ENCODE results near the gene MERTK.
"Not testable (repeated sequence)": the region's sequence is repeated elsewhere in the genome, so short reads cannot be mapped to it uniquely, and the experiment has no call there.

The MERTK gene

GRCh38 chr2:111897924-111898702, at the start of gene MERTK:
Gene MERTK (plus strand): TSS chr2:111898607. CDS start chr2:111898736, 129 bp downstream.
- Histone ChIP-seq H3K36me3 (ENCODE audit: control insufficient read depth in 5 of 5, insufficient read depth in 5 of 5, low read length in 5 of 5) (no peaks in the 10 kb centered on the region), H3K4me3 (ENCODE audit: low read depth in 1 of 5, low read length in 5 of 5) (peak within 1 kb of the TSS; percentile 70 to 80 (median 76)), H3K9ac (ENCODE audit: low read length in 5 of 5) (peak within 1 kb of the TSS; percentile 16 to 78 (median 75)), H3K27me3 (ENCODE audit: control insufficient read depth in 5 of 5, insufficient read depth in 4 of 5, low read length in 5 of 5) (peaks cover 0 to 5% (median 0%) of the 10 kb centered on the region in 5 donors), H3K27ac (ENCODE audit: low read depth, low read length) (peak within 1 kb of the TSS; percentile 37), H3K9me3 (ENCODE audit: control insufficient read depth in 5 of 5, low read length in 5 of 5) (no peaks in the 10 kb centered on the region), H3K4me1 (ENCODE audit: control insufficient read depth in 5 of 5, insufficient read depth in 5 of 5, low read length in 5 of 5) (peaks cover 3 to 35% (median 29%) of the 10 kb centered on the region in 5 donors)

GRCh38 chr2:111850646-111851045, 47.8 kb upstream of the MERTK start:
- H3K27ac ChIP-seq (ENCODE audit: low read depth, low read length); H3K4me3 ChIP-seq (ENCODE audit: low read depth in 1 of 5, low read length in 5 of 5); H3K9ac ChIP-seq (ENCODE audit: low read length in 5 of 5); H3K27me3 ChIP-seq (ENCODE audit: control insufficient read depth in 5 of 5, insufficient read depth in 4 of 5, low read length in 5 of 5); H3K4me1 ChIP-seq (ENCODE audit: control insufficient read depth in 5 of 5, insufficient read depth in 5 of 5, low read length in 5 of 5); H3K9me3 ChIP-seq (ENCODE audit: control insufficient read depth in 5 of 5, low read length in 5 of 5): not testable (repeated sequence)
- H3K36me3 ChIP-seq (ENCODE audit: control insufficient read depth in 5 of 5, insufficient read depth in 5 of 5, low read length in 5 of 5), result peaks cover 0 to 11% (median 3%) of the 10 kb centered on the region in 5 donors

DNA sequence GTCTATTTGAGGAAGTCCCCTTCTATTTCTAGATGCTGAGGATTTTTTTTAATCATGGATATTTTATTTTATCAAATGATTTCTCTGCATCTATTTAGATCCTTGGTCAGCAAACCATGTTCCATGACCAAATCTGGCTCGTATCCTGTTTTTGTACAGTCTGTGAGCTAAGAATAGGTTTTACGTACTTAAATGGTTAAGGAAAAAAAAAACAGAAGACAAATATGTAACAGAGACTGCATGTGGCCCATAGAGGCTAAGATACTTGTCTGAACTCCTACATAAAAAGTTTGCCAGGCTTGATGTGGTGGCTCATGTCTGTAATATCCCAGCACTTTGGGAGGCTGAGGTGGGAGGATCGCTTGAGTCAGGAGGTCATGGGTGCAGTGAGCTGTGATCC, 45.9 kb upstream of the MERTK start:
- not testable (repeated sequence) for H3K9me3 ChIP-seq (ENCODE audit: control insufficient read depth in 5 of 5, low read length in 5 of 5); H3K9ac ChIP-seq (ENCODE audit: low read length in 5 of 5); H3K4me3 ChIP-seq (ENCODE audit: low read depth in 1 of 5, low read length in 5 of 5); H3K4me1 ChIP-seq (ENCODE audit: control insufficient read depth in 5 of 5, insufficient read depth in 5 of 5, low read length in 5 of 5); H3K27ac ChIP-seq (ENCODE audit: low read depth, low read length); H3K27me3 ChIP-seq (ENCODE audit: control insufficient read depth in 5 of 5, insufficient read depth in 4 of 5, low read length in 5 of 5)
- H3K36me3 ChIP-seq (ENCODE audit: control insufficient read depth in 5 of 5, insufficient read depth in 5 of 5, low read length in 5 of 5), result peaks cover 0 to 13% (median 0%) of the 10 kb centered on the region in 5 donors

- peaks cover 0 to 15% (median 4%) of the 10 kb centered on the region in 5 donors for H3K36me3 ChIP-seq (ENCODE audit: control insufficient read depth in 5 of 5, insufficient read depth in 5 of 5, low read length in 5 of 5)
- H3K27me3 ChIP-seq (ENCODE audit: control insufficient read depth in 5 of 5, insufficient read depth in 4 of 5, low read length in 5 of 5); H3K4me3 ChIP-seq (ENCODE audit: low read depth in 1 of 5, low read length in 5 of 5); H3K4me1 ChIP-seq (ENCODE audit: control insufficient read depth in 5 of 5, insufficient read depth in 5 of 5, low read length in 5 of 5); H3K9me3 ChIP-seq (ENCODE audit: control insufficient read depth in 5 of 5, low read length in 5 of 5); H3K27ac ChIP-seq (ENCODE audit: low read depth, low read length); H3K9ac ChIP-seq (ENCODE audit: low read length in 5 of 5): not testable (repeated sequence)
Measured at GRCh38 chr2:111860005-111860404, 38.4 kb upstream of the MERTK start.

GRCh38 chr2:111865124-111865523, 33.3 kb upstream of the MERTK start:
- not testable (repeated sequence) for H3K4me3 ChIP-seq (ENCODE audit: low read depth in 1 of 5, low read length in 5 of 5); H3K9ac ChIP-seq (ENCODE audit: low read length in 5 of 5); H3K27ac ChIP-seq (ENCODE audit: low read depth, low read length); H3K27me3 ChIP-seq (ENCODE audit: control insufficient read depth in 5 of 5, insufficient read depth in 4 of 5, low read length in 5 of 5); H3K9me3 ChIP-seq (ENCODE audit: control insufficient read depth in 5 of 5, low read length in 5 of 5); H3K4me1 ChIP-seq (ENCODE audit: control insufficient read depth in 5 of 5, insufficient read depth in 5 of 5, low read length in 5 of 5)
- H3K36me3 ChIP-seq (ENCODE audit: control insufficient read depth in 5 of 5, insufficient read depth in 5 of 5, low read length in 5 of 5), result peaks cover 3 to 15% (median 9%) of the 10 kb centered on the region in 5 donors

GRCh38 chr2:111872806-111873205, 25.6 kb upstream of the MERTK start:
- peaks cover under 1 to 16% (median 10%) of the 10 kb centered on the region in 5 donors for H3K36me3 ChIP-seq (ENCODE audit: control insufficient read depth in 5 of 5, insufficient read depth in 5 of 5, low read length in 5 of 5)
- not testable (repeated sequence) for H3K4me3 ChIP-seq (ENCODE audit: low read depth in 1 of 5, low read length in 5 of 5); H3K9me3 ChIP-seq (ENCODE audit: control insufficient read depth in 5 of 5, low read length in 5 of 5); H3K4me1 ChIP-seq (ENCODE audit: control insufficient read depth in 5 of 5, insufficient read depth in 5 of 5, low read length in 5 of 5); H3K9ac ChIP-seq (ENCODE audit: low read length in 5 of 5); H3K27ac ChIP-seq (ENCODE audit: low read depth, low read length); H3K27me3 ChIP-seq (ENCODE audit: control insufficient read depth in 5 of 5, insufficient read depth in 4 of 5, low read length in 5 of 5)

- peaks cover 0 to 17% (median 14%) of the 10 kb centered on the region in 5 donors for H3K4me1 ChIP-seq (ENCODE audit: control insufficient read depth in 5 of 5, insufficient read depth in 5 of 5, low read length in 5 of 5)
- no peaks in the 10 kb centered on the region for H3K36me3 ChIP-seq (ENCODE audit: control insufficient read depth in 5 of 5, insufficient read depth in 5 of 5, low read length in 5 of 5)
- no peaks in the 10 kb centered on the region for H3K27me3 ChIP-seq (ENCODE audit: control insufficient read depth in 5 of 5, insufficient read depth in 4 of 5, low read length in 5 of 5)
- peak within 1 kb of the TSS; percentile 99 for H3K4me3 ChIP-seq (ENCODE audit: low read depth in 1 of 5, low read length in 5 of 5)
- no peaks in the 10 kb centered on the region for H3K9me3 ChIP-seq (ENCODE audit: control insufficient read depth in 5 of 5, low read length in 5 of 5)
- peak within 1 kb of the TSS; percentile 87 to 96 (median 89) for H3K9ac ChIP-seq (ENCODE audit: low read length in 5 of 5)
- peak within 1 kb of the TSS; percentile 75 for H3K27ac ChIP-seq (ENCODE audit: low read depth, low read length)
Measured at GRCh38 chr2:111883661-111884591, 14.5 kb upstream of the MERTK start, which contains the start of gene ANAPC1. Gene ANAPC1 (minus strand): TSS chr2:111884193. CDS start chr2:111880825, 3,368 bp downstream.

DNA sequence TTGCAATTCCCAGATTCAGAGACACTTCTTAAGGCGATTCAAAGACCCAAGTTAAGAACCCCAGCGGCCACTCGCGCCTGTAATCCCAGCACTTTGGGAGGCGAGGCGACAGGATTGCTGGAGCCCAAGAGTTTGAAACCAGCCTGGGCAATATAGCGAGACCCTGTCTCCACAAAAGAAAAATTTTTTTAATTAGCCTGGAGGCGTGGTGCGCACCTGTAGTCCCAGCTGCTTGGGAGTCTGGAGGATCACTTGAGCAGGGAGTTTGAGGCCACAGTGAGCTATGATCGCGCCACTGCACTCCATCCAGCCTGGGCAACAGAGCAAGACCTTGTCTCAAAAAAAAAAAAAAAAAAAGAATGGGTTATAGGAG, 13.8 kb upstream of the MERTK start:
- H3K9ac ChIP-seq (ENCODE audit: low read length in 5 of 5), result peak overlapping the region; percentile 87 to 96 (median 89)

GRCh38 chr2:111896024-111896423, 2.4 kb upstream of the MERTK start:
- Histone ChIP-seq H3K27ac (ENCODE audit: low read depth, low read length) (no peak overlapping the region), H3K4me1 (ENCODE audit: control insufficient read depth in 5 of 5, insufficient read depth in 5 of 5, low read length in 5 of 5) (peaks cover 1 to 31% (median 24%) of the 10 kb centered on the region in 5 donors)

More for the DNA sequence above, 13.8 kb upstream of the MERTK start:
- Histone ChIP-seq H3K9me3 (ENCODE audit: control insufficient read depth in 5 of 5, low read length in 5 of 5) (no peaks in the 10 kb centered on the region), H3K27me3 (ENCODE audit: control insufficient read depth in 5 of 5, insufficient read depth in 4 of 5, low read length in 5 of 5) (no peaks in the 10 kb centered on the region), H3K4me3 (ENCODE audit: low read depth in 1 of 5, low read length in 5 of 5) (peak overlapping the region; percentile 99), H3K36me3 (ENCODE audit: control insufficient read depth in 5 of 5, insufficient read depth in 5 of 5, low read length in 5 of 5) (no peaks in the 10 kb centered on the region), H3K27ac (ENCODE audit: low read depth, low read length) (peak overlapping the region; percentile 75), H3K4me1 (ENCODE audit: control insufficient read depth in 5 of 5, insufficient read depth in 5 of 5, low read length in 5 of 5) (peaks cover 0 to 17% (median 14%) of the 10 kb centered on the region in 5 donors)

GRCh38 chr2:111896576-111896975, 1.8 kb upstream of the MERTK start:
- Histone ChIP-seq H3K4me1 (ENCODE audit: control insufficient read depth in 5 of 5, insufficient read depth in 5 of 5, low read length in 5 of 5) (peaks cover 1 to 33% (median 24%) of the 10 kb centered on the region in 5 donors), H3K9ac (ENCODE audit: low read length in 5 of 5) (no peak overlapping the region), H3K36me3 (ENCODE audit: control insufficient read depth in 5 of 5, insufficient read depth in 5 of 5, low read length in 5 of 5) (no peaks in the 10 kb centered on the region), H3K4me3 (ENCODE audit: low read depth in 1 of 5, low read length in 5 of 5) (no peak overlapping the region), H3K9me3 (ENCODE audit: control insufficient read depth in 5 of 5, low read length in 5 of 5) (no peaks in the 10 kb centered on the region), H3K27ac (ENCODE audit: low read depth, low read length) (no peak overlapping the region), H3K27me3 (ENCODE audit: control insufficient read depth in 5 of 5, insufficient read depth in 4 of 5, low read length in 5 of 5) (peaks cover 0 to 5% (median 0%) of the 10 kb centered on the region in 5 donors)

More at GRCh38 chr2:111896024-111896423, 2.4 kb upstream of the MERTK start:
- no peaks in the 10 kb centered on the region for H3K9me3 ChIP-seq (ENCODE audit: control insufficient read depth in 5 of 5, low read length in 5 of 5)
- H3K36me3 ChIP-seq (ENCODE audit: control insufficient read depth in 5 of 5, insufficient read depth in 5 of 5, low read length in 5 of 5), result no peaks in the 10 kb centered on the region
- H3K27me3 ChIP-seq (ENCODE audit: control insufficient read depth in 5 of 5, insufficient read depth in 4 of 5, low read length in 5 of 5), result peaks cover 0 to 5% (median 0%) of the 10 kb centered on the region in 5 donors
- H3K4me3 ChIP-seq (ENCODE audit: low read depth in 1 of 5, low read length in 5 of 5), result no peak overlapping the region
- no peak overlapping the region for H3K9ac ChIP-seq (ENCODE audit: low read length in 5 of 5)
